Neural progenitor cell (in vitro differentiated cells): ENCODE measurements around the gene NWD2. TPM values are rescaled to one million over a fixed set of nuclear protein-coding genes. Genes with fewer than 3 reads are reported as not detected.

Source experiments
- DNase-seq: peaks from one replicate; pipeline ENCODE4 v3.0.0-alpha.2; 2016; ENCODE audit warnings: low spot score
- H2AFZ ChIP-seq: fragments of 200-600 bp; sonication (generic); replicated peaks from 2 replicates; pipeline ENCODE4 v1.6.1; 2016; ENCODE audit warnings: antibody characterized with exemption
- H3F3A ChIP-seq: fragments of 200-600 bp; sonication (generic); 2 replicates; pipeline ENCODE4 v1.6.1; 2016; ENCODE audit warnings: antibody characterized with exemption, low read depth
- H3K27ac ChIP-seq: fragments of 200-600 bp; sonication (generic); 2 replicates; pipeline ENCODE4 v1.5.1; 2016; ENCODE audit warnings: mild to moderate bottlenecking
- H3K27me3 ChIP-seq: fragments of 200-600 bp; sonication (generic); 2 replicates; pipeline ENCODE4 v1.6.1; 2016; ENCODE audit warnings: mild to moderate bottlenecking, moderate library complexity
- H3K36me3 ChIP-seq: fragments of 200-600 bp; sonication (generic); 2 replicates; pipeline ENCODE4 v1.5.1; 2016
- H3K4me1 ChIP-seq: fragments of 200-600 bp; sonication (generic); 2 replicates; pipeline ENCODE4 v1.6.1; 2016; ENCODE audit warnings: mixed run types
- H3K4me2 ChIP-seq: fragments of 200-600 bp; sonication (generic); 2 replicates; pipeline ENCODE4 v1.6.1; 2016
- H3K4me3 ChIP-seq: fragments of 200-600 bp; sonication (generic); 2 replicates; pipeline ENCODE4 v1.5.1; 2016
- H3K79me2 ChIP-seq: fragments of 200-600 bp; sonication (generic); 2 replicates; pipeline ENCODE4 v1.6.1; 2016; ENCODE audit warnings: low read depth
- H3K9ac ChIP-seq: fragments of 200-600 bp; sonication (generic); 2 replicates; pipeline ENCODE4 v1.6.1; 2016
- H3K9me3 ChIP-seq: fragments of 200-600 bp; sonication (generic); 2 replicates; pipeline ENCODE4 v1.5.1; 2016; ENCODE audit warnings: low read depth
- H4K20me1 ChIP-seq: fragments of 200-600 bp; sonication (generic); 2 replicates; pipeline ENCODE4 v1.6.1; 2016; ENCODE audit warnings: low read depth
- H3K27ac Mint-ChIP-seq: 3 replicates; pipeline ENCODE4 v1.8.0; 2021; ENCODE audit warnings: mixed read lengths
- H3K27me3 Mint-ChIP-seq: 2 replicates; pipeline ENCODE4 v1.8.0; 2022; ENCODE audit warnings: low read depth, mild to moderate bottlenecking, inconsistent platforms, moderate library complexity, mixed read lengths; ENCODE audit not compliant: insufficient read depth
- H3K36me3 Mint-ChIP-seq: 3 replicates; pipeline ENCODE4 v1.8.0; 2021; ENCODE audit warnings: mixed read lengths
- H3K4me1 Mint-ChIP-seq: 3 replicates; pipeline ENCODE4 v1.8.0; 2021; ENCODE audit warnings: mixed read lengths
- H3K4me3 Mint-ChIP-seq: 3 replicates; pipeline ENCODE4 v1.8.0; 2021; ENCODE audit warnings: mild to moderate bottlenecking, moderate library complexity, mixed read lengths
- H3K9me3 Mint-ChIP-seq: 3 replicates; pipeline ENCODE4 v1.8.0; 2020; ENCODE audit warnings: mixed read lengths
- EZH2 ChIP-seq: fragments of 200-600 bp; sonication (generic); IDR thresholded peaks from 2 replicates; pipeline ENCODE4 v1.6.1; 2017; ENCODE audit warnings: antibody characterized with exemption, mild to moderate bottlenecking, moderate library complexity
- EZH2phosphoT487 ChIP-seq: fragments of 200-600 bp; sonication (generic); IDR thresholded peaks from 2 replicates; pipeline ENCODE4 v1.6.1; 2017; ENCODE audit warnings: antibody characterized with exemption
- total RNA-seq: library from RNA; depleted of rRNA; stranded (reverse); fragments of >200 nt; gene quantifications from 2 replicates; pipeline ENCODE4 v1.2.3, GENCODE V29; 2015; ENCODE audit warnings: low replicate concordance
- TF ChIP-seq, protein P1 (sequence below): fragments of 200-600 bp; sonication (generic); IDR thresholded peaks from 2 replicates; pipeline ENCODE4 v1.5.1; 2017; ENCODE audit warnings: antibody characterized with exemption, mild to moderate bottlenecking

NWD2 gene
- total RNA-seq, 1 donor from 2014 or later: not detected

- H2AFZ ChIP-seq: no peak overlapping the region
- no peaks in the 10 kb centered on the region for H3K27me3 Mint-ChIP-seq
- H3K36me3 ChIP-seq: no peaks in the 10 kb centered on the region
- H3K4me1 Mint-ChIP-seq: no peaks in the 10 kb centered on the region
- H3K79me2 ChIP-seq: no peaks in the 10 kb centered on the region
- no peak overlapping the region for H3K9ac ChIP-seq
- TF ChIP-seq EZH2: no peak
- TF ChIP-seq, protein P1, sequence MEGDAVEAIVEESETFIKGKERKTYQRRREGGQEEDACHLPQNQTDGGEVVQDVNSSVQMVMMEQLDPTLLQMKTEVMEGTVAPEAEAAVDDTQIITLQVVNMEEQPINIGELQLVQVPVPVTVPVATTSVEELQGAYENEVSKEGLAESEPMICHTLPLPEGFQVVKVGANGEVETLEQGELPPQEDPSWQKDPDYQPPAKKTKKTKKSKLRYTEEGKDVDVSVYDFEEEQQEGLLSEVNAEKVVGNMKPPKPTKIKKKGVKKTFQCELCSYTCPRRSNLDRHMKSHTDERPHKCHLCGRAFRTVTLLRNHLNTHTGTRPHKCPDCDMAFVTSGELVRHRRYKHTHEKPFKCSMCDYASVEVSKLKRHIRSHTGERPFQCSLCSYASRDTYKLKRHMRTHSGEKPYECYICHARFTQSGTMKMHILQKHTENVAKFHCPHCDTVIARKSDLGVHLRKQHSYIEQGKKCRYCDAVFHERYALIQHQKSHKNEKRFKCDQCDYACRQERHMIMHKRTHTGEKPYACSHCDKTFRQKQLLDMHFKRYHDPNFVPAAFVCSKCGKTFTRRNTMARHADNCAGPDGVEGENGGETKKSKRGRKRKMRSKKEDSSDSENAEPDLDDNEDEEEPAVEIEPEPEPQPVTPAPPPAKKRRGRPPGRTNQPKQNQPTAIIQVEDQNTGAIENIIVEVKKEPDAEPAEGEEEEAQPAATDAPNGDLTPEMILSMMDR: peak; percentile 15
- H3K27ac Mint-ChIP-seq: no peak overlapping the region
- no peaks in the 10 kb centered on the region for H3K9me3 ChIP-seq
- no peaks in the 10 kb centered on the region for H3K36me3 Mint-ChIP-seq
- no peak overlapping the region for H3K27ac ChIP-seq
- no peaks in the 10 kb centered on the region for H3F3A ChIP-seq
- no peak overlapping the region for H3K4me3 ChIP-seq
- no peak overlapping the region for H3K4me2 ChIP-seq
- H3K4me1 ChIP-seq: no peaks in the 10 kb centered on the region
- H3K9me3 Mint-ChIP-seq: no peaks in the 10 kb centered on the region
- DNase-seq: no peak
- no peaks in the 10 kb centered on the region for H4K20me1 ChIP-seq
- H3K4me3 Mint-ChIP-seq: no peak overlapping the region
- no peaks in the 10 kb centered on the region for H3K27me3 ChIP-seq
These were observed 25.3 kb upstream of the NWD2 start for GRCh38 chr4:37219242-37219641.

- H3K79me2 ChIP-seq: no peaks in the 10 kb centered on the region
- DNase-seq: no peak
- H3K4me1 ChIP-seq: no peaks in the 10 kb centered on the region
- H3K27me3 ChIP-seq: no peaks in the 10 kb centered on the region
- H3K9me3 Mint-ChIP-seq: no peaks in the 10 kb centered on the region
- H4K20me1 ChIP-seq: no peaks in the 10 kb centered on the region
- H3K4me3 Mint-ChIP-seq: no peak overlapping the region
- no peak overlapping the region for H3K27ac Mint-ChIP-seq
- H3K4me3 ChIP-seq: no peak overlapping the region
- H3K4me2 ChIP-seq: no peak overlapping the region
- no peaks in the 10 kb centered on the region for H3K36me3 ChIP-seq
- no peaks in the 10 kb centered on the region for H3K9me3 ChIP-seq
- peaks cover 1% of the 10 kb centered on the region for H3K27me3 Mint-ChIP-seq
- H3K36me3 Mint-ChIP-seq: no peaks in the 10 kb centered on the region
- TF ChIP-seq EZH2phosphoT487 (no peak), EZH2 (no peak)
- TF ChIP-seq, protein P1: no peak
- H3K9ac ChIP-seq: no peak overlapping the region
- no peak overlapping the region for H2AFZ ChIP-seq
- no peaks in the 10 kb centered on the region for H3K4me1 Mint-ChIP-seq
- no peaks in the 10 kb centered on the region for H3F3A ChIP-seq
- H3K27ac ChIP-seq: no peak overlapping the region
These were observed 24.6 kb upstream of the NWD2 start for GRCh38 chr4:37219990-37220389.

GRCh38 chr4:37220685-37221084 lies 23.9 kb upstream of the NWD2 start:
- no peaks in the 10 kb centered on the region for H3K36me3 Mint-ChIP-seq

More at GRCh38 chr4:37220685-37221084, 23.9 kb upstream of the NWD2 start:
- Histone ChIP-seq H3F3A (no peaks in the 10 kb centered on the region), H3K4me3 (no peak overlapping the region), H3K9ac (no peak overlapping the region), H3K79me2 (no peaks in the 10 kb centered on the region), H3K27me3 (no peaks in the 10 kb centered on the region), H4K20me1 (no peaks in the 10 kb centered on the region), H3K36me3 (no peaks in the 10 kb centered on the region), H3K27ac (no peak overlapping the region), H3K4me1 (no peaks in the 10 kb centered on the region), H2AFZ (no peak overlapping the region), H3K9me3 (no peaks in the 10 kb centered on the region), H3K4me2 (no peak overlapping the region)
- H3K4me1 Mint-ChIP-seq: no peaks in the 10 kb centered on the region
- peaks cover 4% of the 10 kb centered on the region for H3K27me3 Mint-ChIP-seq
- no peak overlapping the region for H3K27ac Mint-ChIP-seq
- TF ChIP-seq, protein P1: no peak
- no peak for TF ChIP-seq EZH2
- TF ChIP-seq EZH2phosphoT487: no peak
- no peak for DNase-seq
- H3K9me3 Mint-ChIP-seq: no peaks in the 10 kb centered on the region
- no peak overlapping the region for H3K4me3 Mint-ChIP-seq
